HG02798 (cell line): Measurements from ENCODE around the gene FUT6.

Source experiments
- ATAC-seq: cut with Tn5 transposase; IDR thresholded peaks from one replicate; pipeline ENCODE4 v1.9.1; 2021; ENCODE audit warnings: mild to moderate bottlenecking; ENCODE audit not compliant: unreplicated experiment, poor library complexity

Gene FUT6

DNA sequence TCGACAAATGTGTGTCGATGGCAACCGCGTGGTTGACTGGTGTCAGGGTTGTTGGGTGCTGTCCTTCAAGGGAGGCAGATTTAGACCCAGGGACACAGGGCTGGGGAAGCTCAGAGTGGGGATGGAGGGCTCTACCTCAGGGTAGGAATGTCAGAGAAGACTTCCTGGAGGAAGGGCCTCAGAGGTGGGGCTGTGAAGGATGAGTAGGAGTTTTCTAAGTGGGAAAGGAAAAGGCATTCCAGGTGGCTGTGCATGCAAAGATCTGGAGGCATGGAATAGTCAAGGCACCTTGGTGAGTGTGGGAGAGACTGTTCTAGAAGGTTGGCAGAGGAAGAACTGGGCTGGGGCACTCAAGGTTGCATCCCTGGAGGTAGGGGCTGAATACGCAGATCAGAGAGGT is 32.6 kb downstream of the FUT6 start:
- ATAC-seq = no peak

DNA sequence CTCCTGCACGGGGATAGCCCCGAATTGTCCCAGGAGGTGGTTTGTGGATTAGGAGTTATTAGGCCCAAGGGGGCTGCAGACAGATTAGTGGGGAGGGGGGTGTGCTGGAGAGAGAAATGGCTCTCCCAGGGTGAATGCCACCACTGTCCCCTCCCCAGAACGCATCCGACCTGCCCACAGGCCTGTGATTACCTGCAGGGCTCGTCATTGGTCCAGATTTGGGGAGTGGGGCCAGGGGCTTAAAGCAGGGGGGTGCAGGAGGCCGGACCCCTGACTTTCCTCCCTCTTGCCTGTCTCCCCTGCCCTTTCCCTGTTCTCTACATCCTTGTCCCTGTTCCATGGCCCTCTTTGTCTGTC is 33.4 kb downstream of the FUT6 start:
- ATAC-seq = no peak

DNA sequence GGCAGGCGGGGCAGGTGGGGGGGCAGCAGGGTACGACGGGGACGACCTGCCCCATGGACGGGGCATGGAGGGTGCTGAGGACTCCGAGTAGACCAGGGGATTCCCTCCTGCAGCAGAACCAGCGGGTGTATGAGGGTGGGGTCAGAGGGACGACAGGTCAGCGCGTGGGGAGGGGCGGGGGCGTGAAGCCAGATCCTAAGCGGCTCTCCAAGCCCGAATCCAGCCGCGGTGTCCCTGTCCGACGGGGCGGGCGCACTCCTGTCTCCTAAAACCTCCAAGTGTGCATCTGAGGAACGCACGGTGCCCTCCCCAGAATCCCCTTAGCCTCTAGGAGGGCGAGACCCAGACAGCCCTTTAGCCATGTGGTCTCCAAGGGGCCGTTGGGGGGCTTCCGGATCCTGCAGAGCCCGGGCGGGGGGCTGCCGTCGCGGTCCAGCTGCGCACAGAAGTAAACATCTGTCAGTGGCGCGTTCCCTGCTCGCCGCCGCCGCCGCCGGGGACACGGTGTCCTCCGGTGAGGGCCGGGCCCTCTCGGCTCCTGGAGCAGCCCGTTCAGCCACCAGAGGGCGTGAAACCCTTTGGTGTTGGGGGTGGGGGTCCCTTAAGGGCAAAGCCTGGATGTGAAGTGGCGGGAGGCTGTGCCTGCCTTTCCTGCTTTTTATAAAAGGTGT is 33.9 kb downstream of the FUT6 start:
- no peak for ATAC-seq

DNA sequence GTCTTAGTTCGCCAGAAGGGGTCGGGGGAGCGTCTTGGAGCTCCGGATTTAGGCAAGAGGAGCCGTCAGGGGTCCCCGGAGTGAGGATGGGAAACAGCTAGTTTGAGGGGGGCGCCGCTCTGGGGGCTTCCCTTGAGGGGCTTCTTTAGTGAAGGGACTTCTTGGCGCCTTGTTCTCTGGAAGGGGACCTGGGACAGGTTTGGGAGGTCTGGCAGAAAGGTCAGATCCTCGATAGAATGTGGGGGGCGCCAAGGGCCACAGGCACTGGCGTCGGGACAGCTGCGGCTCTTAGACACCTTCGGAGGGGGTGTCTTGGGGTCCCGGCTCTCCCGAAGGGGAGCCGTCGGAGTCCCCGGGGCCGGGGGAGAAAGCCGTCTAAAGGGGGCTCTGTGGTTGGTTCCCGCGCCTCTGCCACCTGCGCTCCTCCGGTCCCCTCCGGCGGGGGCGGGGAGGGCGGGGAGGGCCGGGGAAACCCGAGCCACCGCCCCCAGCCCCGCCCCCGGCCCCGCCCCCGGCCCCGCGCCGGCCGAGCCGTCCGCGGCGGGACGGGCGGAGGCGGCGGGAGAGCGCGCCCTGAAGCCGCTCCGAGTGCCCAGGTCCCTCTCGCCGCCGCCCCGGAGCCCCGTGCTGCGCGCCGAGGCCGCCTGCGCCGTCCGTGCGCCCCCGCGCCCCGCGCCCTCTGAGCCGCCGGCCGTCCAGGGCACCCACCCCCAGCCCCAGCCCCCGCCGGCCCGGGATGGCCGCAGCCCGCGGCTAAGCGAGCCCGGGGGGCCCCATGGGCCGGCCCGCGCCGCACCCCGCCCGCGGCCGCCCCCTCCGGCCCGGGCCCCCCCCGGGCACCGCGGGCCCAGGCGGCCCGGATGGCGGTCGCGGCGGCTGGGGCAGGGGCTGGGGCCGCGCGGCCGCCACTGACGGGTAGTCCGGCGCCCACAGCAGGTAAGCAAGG is 34.7 kb downstream of the FUT6 start, which contains the start of gene NRTN:
Gene NRTN, plus strand, starts transcription at position 552 of the 946 bp plus-strand sequence. CDS start 19,099 bp downstream, outside the sequence.
- no peak for ATAC-seq

DNA sequence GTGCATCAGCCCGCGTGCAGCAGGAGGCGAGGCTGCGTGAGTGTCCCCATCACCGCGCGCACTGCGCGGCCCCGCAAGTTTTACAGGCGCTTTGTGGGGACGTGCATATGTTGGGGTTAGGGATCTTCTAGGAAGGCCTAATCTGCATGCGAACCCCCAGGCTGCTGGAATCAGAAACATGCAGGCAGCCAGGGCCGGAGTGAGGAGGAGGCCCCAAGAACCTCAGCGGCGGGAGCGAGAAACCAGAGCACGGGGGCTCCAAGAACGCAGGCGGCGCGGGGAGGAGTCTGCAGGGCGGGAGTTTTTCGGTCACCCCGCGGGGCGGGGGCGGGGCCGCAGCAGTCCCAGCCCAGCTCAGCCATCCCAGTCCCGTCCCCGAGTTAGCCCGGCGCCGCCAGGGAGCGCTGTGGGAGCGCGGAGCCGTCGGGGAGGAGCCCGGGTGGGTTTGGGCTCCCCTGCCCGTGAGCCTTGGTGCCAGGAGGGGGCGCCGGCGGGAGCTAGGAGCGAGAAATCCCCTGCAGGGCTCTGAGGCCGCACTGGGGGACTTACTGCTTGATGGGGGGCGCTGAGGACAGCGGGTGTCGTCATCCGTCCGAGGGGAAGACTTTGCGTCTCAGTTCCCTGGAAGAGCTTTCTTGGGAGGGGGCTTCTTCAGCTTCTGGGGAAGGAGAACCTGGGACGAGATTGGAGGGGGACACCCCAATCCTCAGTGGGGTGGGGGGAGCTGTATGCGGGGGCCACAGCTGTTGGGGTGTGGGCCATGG is 35.6 kb downstream of the FUT6 start:
- ATAC-seq = peak; percentile 79

DNA sequence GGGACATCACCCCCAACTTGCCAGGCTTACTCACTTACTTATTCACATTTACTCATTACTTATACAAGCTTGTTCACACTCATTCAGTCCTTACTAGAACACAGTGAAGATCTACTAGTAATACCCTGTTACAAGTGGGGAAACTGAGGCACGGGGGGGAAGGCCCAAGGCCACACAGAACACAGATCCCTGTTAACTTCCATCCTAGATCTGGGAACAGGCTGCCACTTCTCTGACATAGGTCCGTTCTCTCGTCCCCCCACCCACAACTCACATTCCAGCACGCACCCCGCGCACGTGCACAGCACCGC is 36.1 kb downstream of the FUT6 start:
- no peak for ATAC-seq

DNA sequence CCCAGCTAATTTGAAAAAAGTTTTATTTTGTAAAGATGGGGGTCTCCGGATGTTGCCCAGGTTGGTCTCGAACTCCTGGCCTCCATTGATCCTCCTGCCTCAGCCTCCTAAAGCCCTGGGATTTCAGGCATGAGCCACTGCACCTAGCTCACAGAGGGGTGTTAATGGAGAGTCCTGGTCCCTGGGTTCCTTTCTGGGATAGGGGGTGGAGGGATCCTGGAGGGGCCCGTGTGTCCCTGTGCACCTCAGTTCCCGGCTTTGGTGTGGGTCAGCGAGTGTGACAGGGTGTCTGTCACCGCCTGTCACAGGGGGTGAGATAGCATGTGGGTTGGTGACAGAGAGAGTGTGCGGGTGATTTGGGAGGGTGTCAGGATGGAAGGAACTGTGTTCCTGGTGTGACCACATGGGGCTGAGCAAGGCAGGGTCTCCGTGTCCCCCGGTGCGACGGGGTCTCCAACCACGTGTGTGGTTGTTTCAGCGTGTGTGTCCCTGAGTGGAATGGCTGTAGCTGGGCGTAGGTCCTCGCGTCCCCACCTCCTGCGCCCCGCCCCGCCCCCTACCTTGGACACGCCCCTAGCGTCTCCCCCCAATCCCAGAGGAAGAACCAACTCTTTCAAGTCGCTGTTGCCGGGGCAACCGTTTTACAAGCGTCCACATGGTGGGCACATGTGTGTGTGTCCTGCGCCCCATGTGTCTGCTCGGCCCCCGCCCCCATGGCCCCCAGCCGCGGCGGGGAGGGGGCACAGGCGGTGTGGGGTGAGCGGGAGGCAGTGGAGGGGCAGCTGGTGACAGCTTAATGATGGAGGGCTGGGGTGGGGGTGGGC is 37.5 kb downstream of the FUT6 start:
- ATAC-seq = no peak

DNA sequence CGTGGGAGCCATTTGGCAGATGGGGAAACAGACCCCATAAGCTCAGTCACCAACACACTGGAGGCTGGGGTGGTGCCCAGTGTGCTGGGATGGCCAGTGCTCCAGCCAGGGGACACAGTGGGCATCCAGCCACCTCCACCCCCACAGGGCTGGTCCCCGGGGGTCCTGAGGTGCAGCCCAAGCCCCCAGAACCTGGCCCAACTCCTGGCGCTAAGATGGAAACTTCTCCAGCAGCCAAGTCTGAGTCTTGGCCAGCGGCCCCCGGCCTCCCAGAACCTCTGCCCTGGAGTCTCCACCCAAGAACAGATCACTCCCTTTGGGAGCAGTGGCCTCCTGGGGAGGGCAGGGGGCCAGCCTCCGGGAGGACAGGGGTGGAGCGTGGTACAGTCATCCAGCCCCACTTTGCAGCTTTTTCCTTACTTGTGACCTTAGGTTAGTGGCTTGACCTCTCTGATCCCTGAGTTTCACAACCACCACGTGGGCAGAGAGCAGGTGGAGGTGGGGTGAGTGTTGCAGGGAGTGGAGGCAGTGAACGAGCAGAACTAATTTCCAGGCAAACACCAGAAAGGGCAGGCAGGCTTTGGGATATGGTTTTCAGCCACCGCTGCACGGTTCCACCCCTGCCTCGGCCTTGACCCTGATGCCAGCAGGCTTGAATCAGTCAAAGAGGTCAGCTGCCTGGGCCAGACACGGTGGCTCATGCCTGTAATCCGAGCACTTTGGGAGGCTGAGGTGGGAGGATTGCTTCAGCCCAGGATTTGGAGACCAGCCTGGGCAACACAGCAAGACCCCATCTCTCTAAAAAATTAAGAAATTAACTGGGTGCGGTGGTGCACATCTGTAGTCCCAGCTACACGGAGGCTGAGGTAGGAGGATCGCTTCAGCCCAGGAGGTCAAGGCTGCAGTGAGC is 38.9 kb downstream of the FUT6 start:
- no peak for ATAC-seq

DNA sequence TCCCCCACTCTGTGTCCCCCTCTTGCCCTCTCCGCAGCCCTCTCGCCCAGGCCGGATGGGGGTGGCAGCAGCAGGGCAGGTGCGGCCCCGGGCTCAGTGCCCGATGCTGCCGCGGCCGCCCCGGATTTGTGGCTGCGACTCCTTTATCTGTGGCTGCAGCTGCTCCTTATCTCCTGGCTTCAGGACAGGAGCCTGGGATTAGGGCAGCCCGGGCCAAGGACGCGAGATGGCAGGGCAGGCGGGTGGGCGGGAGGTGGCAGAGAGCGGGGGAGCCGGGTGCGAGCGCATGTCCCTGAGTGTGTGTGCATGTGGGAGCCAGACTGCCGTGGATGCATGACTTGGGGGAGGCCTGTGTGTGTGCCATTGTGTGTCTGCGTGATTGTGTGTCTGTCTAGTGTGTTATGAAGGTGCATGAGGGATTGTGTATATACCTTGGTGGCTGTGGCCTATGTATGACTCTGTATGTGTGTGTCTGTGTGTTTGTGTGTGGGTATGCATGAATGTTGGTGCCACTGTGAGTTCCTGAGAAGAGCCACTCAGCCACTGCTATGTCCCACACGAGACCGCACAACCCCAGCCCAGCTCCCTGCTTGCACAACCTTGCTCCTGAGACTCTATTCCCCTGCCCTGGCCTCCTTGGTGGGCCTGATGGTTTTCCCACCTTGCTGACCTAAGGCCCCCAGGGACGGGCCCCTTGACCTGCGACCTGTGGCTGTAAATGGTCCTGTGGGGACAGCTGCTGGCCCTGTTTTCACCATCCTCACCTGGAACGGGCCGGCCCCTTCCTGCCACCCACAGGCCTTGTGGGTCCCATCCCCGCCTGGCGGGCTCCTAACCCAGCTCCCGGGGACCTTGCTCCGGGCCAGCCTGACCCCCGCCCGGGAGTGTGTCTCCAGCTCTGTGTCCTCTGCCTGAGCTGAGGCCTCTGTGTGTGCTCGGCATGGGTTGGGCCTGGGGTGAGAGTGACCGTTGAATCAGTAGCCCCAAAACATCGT is 40.0 kb downstream of the FUT6 start:
- no peak for ATAC-seq

DNA sequence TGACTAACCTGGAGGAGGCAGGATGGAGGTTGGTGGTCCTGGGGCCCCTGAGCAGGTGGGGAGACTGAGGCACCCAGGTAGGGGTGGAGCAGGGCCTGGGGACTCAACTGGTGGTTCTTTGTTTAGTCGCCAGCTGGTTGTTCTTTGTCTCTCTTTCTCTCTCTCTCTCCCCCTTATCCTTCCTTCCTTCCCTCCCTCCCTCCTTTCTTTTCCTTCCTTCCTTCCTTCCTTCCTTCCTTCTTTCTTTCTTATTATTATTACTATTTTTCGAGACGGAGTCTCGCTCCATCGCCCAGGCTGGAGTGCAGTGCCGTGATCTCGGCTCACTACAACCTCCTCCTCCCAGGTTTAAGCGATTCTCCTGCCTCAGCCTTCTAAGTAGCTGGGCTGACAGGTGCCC is 41.3 kb downstream of the FUT6 start:
- ATAC-seq = no peak

DNA sequence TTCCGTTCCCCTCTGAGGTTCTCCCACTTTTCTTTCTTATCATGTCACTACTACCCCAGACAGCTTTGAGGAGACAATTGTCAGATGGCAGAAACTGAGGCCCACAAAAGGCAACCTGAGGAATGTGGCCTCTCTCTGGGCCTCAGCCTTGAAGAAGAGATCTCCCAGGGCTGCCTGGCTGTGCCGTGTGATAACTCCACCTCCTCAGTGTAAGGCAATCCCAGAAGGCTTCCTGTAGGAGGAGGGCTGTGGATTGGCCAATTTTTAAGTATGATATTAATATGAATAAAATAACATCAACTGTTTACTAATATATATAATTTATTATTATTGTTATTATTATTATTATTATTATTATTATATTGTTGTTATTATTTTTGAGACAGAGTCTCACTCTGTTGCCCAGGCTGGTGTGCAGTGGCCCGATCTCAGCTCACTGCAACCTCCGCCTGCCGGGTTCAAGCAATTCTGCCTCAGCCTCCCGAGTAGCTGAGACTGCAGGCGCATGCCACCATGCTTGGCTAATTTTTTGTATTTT is 44.1 kb downstream of the FUT6 start:
- ATAC-seq = no peak

DNA sequence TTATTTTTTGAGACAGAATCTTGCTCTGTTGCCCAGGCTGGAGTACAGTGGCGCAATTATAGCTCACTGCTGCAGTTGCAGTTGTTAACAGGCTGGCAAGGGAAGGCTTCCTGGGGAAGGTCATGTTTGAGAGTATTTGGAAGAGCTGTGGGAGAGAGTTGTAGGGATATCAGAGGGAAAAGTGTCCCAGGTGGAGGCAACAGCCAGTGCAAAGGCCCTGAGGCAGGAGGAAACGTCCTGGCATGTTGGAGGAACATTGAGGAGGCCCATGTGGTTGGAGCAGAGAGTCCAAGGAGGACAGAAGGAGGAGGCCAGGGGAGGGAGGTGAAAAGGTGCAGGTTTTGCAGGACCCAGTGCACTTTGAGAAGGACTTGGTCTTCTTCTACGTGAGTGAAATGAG is 46.3 kb downstream of the FUT6 start:
- ATAC-seq = no peak

DNA sequence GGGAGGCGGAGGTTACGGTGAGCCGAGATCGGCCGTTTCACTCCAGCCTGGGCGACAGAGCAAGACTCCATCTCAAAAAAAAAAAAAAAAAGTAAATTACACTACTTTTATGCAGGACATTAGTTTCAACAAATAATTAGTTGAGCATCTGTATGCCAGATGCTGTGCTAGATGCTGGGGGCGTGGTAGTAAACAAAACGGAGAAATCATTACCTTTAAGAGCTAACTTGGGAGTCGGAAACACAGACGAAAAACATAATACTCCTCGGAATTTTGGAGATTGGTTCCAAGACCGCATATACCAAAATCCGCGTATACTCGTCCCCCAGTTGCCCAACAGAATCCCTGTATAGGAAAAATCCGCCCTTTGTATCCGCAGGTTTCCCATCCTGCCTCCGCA is 47.3 kb downstream of the FUT6 start:
- no peak for ATAC-seq

DNA sequence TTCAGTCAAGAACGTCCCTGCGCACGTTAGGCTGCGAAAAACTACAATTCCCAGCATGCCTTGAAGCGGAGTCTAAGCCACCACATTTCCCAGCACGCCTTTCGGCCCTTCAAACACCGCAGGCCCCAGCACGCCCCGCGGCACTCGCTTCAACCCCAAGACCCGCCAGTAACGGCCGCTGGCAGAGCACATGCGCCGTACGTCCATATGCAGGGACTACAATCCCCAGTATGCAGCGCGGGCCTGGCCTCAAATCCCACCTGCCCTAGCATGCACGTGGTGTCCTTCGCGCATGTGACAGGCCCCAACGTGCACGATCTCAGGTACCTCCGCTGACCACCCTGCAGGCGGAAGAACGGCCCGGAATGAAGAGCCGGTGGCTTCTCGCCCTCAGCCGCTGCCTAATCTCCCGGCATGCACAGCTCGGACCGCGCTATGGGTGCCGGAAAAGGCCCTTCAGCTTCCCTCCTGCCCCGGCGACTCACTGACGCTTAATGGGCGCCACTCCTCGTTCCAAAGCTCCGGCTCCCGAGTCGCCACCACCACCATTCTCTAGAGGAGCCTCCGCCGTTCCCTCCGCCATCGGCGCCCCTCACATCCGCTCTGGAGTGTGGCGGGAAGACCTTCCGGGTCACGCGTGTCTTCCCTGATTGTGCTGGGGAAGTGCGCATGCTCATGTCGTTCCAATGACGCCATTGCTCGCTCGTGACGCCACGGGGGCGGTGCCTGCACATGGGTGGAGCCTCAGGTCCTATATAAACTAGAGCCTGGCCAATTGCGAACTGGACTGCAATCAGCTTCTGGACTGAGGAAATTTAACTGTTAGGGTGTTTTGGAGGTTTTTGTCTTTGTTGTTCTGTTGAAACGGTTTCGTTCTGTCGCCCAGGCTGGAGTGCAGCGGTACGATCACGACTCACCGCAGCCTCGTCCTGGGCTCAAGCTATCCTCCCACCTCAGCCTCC is 48.7 kb downstream of the FUT6 start, which contains the start of gene DUS3L:
Gene DUS3L, minus strand, starts transcription at position 605 of the 962 bp plus-strand sequence. Its CDS starts 22 bp downstream, at position 583.
- peak; percentile 94 for ATAC-seq

DNA sequence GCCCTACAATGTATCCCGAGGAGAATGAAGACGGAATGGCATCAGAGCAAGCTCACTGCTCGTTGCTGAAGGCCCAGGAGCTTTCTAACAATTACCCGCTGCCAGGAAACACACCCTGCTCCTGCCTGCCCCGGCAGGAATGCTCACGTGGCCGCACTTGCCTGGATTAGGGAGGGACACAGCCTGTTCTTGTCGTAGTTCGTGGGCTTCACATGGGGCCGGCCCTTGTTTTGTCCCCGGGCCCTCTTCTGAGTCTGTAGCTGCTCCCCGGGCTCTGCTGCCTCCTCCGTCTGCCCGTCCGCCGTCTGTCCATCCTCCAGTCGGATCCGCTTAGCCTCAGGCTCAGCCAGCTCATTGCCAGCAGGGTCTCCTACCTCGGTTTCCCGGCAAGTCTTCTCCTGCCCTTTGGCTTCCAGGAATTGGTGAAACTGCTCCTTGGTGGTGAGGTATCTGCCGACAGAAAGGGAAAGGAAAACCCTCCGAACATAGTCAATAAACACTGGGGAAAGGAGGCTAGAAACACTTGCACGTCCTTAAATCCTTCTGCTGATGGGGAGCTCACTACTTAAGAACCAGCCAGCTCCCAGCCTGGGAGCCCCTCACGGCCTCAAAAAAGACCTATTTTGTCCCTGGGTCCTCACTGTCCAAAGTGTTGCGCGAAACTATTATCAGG is 49.5 kb downstream of the FUT6 start:
- no peak for ATAC-seq

DNA sequence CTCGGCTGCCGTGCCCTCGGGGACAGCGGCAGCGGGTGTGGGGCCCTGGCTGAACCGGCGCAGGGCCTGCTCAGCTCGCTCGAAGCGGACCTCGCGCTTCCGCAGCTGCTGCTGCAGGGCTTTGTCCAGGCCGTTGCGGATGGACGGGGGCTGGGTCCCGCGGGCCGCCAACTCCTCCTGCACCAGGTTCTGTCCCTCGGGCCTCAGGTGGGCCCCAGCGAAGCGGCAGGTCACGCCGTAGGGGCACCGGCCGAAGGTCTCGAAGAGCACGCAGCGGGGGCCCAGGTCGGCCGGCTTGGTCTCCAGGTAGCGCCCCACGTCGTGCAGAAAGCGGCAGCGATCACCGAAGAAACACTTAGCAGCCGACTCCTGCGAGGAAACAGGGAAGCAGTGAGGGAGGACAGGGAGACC is 50.1 kb downstream of the FUT6 start:
- no peak for ATAC-seq
